Activated CD4-positive, alpha-beta T cell treated with anti-CD3 and anti-CD28 coated beads for 1 hour (primary cell): ENCODE measurements around the gene DSEL.

Source experiments
- DNase-seq: peaks from one replicate; pipeline ENCODE4 v3.0.0-alpha.2; 2020

Gene DSEL

GRCh38 chr18:67500522-67501205 is 15.9 kb downstream of the DSEL start:
- no peak for DNase-seq

- no peak for DNase-seq
These were observed 20.1 kb downstream of the DSEL start for GRCh38 chr18:67496469-67496868.

DNA sequence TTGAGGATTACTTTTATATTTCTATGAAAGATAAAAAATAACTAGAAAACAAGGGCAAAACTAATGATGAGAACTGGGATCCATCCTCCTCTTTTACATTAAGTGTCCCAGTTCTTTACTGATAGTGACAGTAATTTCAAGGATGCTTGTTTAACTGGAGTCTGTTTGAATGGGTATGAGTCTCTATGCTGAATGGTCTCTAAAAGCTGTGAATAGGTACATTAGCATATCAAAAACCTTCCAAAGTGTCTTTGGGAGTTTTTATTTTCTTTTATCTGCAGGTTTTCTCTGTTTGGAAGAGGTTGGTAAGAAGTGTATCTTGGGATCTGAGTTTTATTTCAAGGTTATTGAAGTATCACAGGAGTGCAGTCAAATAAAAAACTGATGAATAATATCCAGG is 30.0 kb downstream of the DSEL start:
- no peak for DNase-seq

DNA sequence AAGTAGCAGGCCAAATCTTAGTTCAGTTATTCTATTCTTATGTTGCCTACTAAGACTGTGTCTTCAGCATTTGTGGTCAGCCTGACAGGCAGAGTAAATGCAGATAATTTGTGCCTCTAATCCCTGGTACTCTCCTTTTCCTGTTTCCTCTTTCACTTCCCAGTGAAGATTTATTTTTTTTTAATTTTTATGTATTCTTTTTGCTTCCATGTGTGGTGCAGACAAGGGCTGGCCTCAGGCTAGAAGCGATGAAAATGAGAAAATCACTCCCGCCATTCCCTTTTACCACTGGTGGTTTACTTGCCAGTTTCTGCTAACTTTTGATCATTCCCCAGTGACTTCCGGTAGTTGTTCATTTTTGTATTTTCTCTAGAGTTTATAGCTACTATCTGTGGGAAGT is 30.9 kb downstream of the DSEL start:
- no peak for DNase-seq

DNA sequence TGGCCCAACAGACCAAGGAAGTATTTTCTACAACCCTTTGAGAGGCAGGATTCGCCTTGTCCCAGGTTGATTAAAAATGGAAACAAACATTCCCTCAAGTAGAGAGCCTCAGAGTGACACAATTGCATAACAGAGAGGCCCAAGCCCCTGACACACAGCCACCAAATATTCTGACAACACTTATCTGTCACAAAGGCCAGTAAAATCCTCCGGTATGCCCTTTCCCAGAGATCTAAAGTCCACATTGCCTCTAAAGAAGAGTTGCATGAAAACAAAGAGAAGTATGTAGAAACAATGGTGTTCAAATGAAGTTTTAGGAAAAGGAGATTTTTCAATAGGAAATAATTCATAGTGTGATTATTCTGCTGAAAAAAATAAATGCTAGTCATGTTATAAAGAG is 32.1 kb downstream of the DSEL start:
- no peak for DNase-seq

- no peak for DNase-seq
These were observed 32.6 kb downstream of the DSEL start for GRCh38 chr18:67483952-67484351.

GRCh38 chr18:67483237-67483636 is 33.3 kb downstream of the DSEL start:
- no peak for DNase-seq

GRCh38 chr18:67478249-67478648 is 38.3 kb downstream of the DSEL start:
- DNase-seq: no peak

GRCh38 chr18:67477522-67477921 is 39.0 kb downstream of the DSEL start:
- DNase-seq: no peak

DNA sequence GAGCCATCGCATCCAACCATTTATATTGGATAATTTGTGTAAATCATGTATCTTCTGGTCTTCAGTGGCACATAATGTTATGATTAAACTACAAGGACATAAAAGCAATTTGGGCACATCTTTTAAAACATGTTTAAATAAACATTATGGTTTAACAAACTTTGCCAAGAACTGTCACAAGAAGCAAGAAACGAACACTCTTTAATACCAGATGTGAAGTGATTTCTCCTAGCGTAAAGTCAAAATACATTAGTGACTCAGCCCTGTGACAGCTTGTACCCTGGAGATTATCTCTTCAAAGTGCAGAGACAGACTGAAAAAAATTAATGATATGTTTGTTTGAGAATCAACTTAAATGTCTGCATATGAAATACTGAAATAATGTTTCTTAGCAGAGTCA is 39.9 kb downstream of the DSEL start:
- DNase-seq: no peak

GRCh38 chr18:67475673-67476072 is 40.8 kb downstream of the DSEL start:
- DNase-seq: no peak

DNA sequence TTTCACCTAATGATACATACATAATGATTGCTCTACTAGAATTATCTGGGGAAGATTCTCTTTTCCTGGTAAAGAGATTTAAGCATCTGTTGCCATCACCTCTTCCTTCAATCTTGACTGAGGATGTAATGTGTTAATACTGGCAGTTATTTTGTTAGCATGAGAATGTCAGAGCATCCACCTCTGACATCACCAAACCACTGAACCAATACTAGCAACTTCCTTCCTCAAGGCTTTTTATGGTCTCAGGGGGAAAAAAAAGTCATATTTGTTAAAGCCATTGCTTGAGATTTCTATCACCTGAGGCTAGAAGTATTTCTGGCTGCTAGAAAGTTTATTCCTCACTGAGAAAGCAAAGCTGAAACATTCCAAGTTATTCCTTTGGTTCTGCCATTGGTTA is 48.5 kb downstream of the DSEL start:
- no peak for DNase-seq

DNA sequence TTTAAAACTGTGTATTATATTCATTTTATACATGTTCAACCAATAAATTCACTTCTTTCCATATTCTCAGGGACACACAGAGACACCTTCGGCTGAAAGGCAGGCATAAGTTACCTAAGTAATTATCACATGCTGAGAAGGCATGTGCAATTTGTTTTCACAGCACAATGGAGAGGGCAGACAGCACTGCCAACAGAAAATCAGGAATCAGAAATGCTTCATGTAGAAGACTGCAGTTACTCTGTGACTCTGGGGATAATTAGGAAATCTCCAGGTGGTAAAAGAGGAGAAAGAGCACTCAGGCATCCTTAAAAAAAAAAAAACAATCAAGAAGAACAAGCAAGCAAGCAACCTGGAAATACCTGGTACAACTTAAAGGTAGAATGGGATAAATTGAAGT is 49.3 kb downstream of the DSEL start:
- DNase-seq: no peak

DNA sequence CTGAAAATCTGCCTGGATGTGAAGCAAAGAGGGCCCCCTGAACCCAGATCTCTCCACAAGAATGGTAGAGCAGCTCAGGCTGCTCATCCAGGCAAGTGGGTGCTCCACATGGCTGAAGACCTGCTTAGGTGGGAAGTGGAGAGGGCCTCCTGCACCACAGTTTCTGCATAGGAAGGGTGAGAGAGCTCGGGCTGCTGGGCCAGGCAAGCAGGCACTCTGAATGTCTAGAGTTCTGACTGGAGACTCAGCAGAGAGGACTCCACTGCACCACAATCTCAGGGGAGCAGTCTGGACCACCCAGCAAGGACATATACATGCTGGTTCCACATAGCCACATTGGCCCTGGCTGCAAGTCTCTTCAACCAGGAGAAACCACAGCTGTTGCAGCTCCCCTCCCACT is 52.0 kb downstream of the DSEL start:
- DNase-seq: no peak

DNA sequence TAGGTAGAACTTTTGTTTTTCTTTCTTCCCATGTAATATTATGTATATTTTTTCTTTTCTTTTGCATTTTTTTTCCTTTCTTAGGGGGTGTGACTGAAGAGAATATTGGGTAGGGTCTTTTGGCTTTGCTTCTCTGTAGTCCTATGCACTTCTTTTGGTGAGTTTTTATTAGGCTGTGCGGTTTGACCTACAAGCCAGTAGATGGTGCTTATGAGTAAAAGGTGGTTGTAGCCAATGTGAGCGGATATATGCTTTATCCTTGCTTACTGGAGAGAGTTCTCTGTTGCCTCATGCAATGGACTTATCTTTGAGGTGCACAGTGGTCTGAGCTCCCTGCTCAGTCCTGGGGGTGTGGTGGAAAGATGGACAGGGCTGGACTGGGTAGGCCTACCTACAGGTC is 52.7 kb downstream of the DSEL start:
- no peak for DNase-seq

DNA sequence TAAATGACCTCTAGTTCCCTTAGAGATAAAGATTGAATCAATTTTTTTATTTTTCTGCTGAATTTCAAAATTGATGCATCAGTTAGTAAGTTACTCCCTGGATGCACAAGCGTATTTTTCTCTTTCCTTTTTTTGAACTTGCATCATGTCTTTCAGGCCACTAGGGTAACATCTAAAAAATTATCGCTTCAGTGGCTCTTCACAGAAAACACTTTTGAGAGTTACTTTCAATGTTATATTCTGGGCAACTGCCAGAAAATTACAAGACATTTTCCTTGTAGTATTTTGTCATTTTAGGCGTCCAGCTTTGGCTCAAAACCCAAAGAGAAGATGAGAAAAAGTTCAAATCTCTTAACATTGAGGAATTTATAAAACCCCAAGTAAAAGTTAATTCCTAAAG is 59.8 kb downstream of the DSEL start:
- DNase-seq: no peak
